Activated naive CD4-positive, alpha-beta T cell treated with anti-CD3 and anti-CD28 coated beads, Interleukin-2, amount 10 ng/mL, durations not matched to agents 7 days and 5 days (primary cell): ENCODE results near the gene FOXA2.
"Not testable (repeated sequence)": the region's sequence is repeated elsewhere in the genome, so short reads cannot be mapped to it uniquely, and the experiment has no call there.

Source experiments
- CTCF ChIA-PET: fragments of 350-600 bp; sonication (Branson Sonifier 250); formaldehyde crosslinking; loops from one replicate; lab custom pipeline; 2021; ENCODE audit warnings: antibody characterized with exemption; lab: Charles Lee
- DNase-seq: peaks from one replicate; pipeline ENCODE4 v3.0.0-alpha.2; 2020
- H3K27ac Mint-ChIP-seq: one replicate; pipeline ENCODE4 v1.8.0; 2021; ENCODE audit warnings: mild to moderate bottlenecking, moderate library complexity, mixed read lengths
- H3K27me3 Mint-ChIP-seq: one replicate; pipeline ENCODE4 v1.8.0; 2021; ENCODE audit warnings: mild to moderate bottlenecking, mixed read lengths
- H3K36me3 Mint-ChIP-seq: one replicate; pipeline ENCODE4 v1.8.0; 2021; ENCODE audit warnings: mixed read lengths
- H3K4me1 Mint-ChIP-seq: one replicate; pipeline ENCODE4 v1.8.0; 2021; ENCODE audit warnings: mixed read lengths
- H3K4me3 Mint-ChIP-seq: one replicate; pipeline ENCODE4 v1.8.0; 2021; ENCODE audit warnings: mild to moderate bottlenecking, moderate library complexity, mixed read lengths
- H3K9me3 Mint-ChIP-seq: one replicate; pipeline ENCODE4 v1.8.0; 2021; ENCODE audit warnings: mixed read lengths

The FOXA2 gene

DNA sequence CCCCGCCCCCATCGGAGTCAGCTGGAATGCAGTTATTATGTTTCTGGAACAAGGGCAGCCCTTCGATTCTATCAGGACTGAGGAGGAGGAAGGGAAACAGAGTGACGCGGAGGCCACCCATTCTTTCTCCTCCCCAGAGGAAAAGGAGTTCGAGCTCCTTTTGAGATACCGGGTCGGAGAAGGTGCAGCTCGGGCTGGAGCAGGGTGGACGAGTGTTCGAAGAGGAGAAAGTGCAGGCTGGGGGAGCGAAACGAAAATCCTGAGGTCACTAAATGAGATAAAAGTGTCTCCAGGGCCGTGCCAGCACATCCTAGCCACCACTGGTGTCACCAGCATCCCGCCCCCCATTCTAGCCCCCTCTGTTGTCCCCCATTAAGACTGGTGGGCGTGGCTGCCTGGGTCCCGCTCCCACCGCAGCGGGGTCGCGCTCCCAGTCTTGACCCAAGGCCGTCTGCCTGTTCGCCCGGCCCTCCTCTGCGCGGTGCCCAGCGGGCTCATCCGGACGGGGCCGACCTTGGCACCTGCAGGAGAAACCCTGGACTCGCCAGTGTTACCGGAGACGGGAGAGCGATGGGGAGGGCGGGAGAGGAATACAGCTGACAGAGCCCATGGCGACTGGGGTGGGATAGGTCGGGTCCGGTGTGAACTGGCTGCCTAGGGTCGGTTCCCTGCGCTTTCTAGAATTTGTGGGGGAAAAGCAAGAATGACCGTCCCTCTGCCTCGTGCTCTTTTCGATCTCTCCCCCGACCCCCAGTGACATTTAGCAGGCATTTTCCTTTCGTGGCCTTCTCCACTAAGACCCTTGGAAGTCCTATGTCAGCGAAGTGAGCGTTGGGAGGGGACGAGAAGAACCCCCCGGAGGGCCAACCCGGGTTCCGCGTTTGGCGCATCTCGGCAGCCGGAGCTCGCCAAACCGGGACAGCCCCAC, 16.2 kb downstream of the FOXA2 start:
- H3K4me1 Mint-ChIP-seq: no peaks in the 10 kb centered on the region
- no peak overlapping the region for H3K27ac Mint-ChIP-seq
- CTCF ChIA-PET: no interaction called here
- H3K9me3 Mint-ChIP-seq: no peaks in the 10 kb centered on the region
- peaks cover 75% of the 10 kb centered on the region for H3K27me3 Mint-ChIP-seq
- DNase-seq: no peak
- no peak overlapping the region for H3K4me3 Mint-ChIP-seq
- H3K36me3 Mint-ChIP-seq: no peaks in the 10 kb centered on the region

DNA sequence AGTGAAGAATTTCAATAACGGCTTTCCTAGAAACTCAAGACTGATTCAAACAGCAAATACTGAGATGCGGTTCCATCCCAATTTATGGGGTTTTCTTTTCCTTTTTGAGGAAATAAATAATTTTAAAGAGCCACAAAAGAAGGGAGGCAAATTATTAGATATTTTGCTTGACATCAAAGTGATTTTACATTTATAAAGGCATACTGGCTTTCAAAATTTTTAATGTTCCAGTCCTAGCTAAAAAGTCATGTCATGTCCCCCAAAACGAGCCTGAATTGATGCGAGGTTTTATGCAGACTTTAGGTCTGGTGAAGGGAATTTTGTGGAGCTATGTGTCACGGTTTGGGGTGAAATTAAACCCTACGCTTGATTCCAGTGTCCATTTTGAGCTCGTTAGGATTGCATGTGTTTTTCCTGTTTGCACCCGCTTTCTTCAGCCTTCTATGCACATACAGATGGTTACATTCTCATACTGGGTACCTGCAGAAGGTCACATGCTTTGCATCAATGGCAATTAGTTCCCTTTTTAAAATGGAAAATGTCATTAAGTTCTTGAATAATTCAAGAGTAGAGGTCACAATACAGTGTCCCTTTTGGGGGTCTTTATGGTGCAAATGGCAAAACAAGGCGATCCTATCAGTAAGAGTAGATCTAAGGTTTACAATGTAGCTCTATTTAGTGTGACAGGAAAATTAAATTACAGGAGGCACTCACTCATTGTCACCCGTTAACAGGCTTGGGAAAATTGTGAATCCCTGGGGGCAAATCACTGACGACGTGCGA, 17.3 kb downstream of the FOXA2 start:
- Mint-ChIP-seq H3K27me3 (peaks cover 72% of the 10 kb centered on the region), H3K27ac (no peak overlapping the region), H3K9me3 (no peaks in the 10 kb centered on the region), H3K36me3 (no peaks in the 10 kb centered on the region), H3K4me1 (no peaks in the 10 kb centered on the region), H3K4me3 (no peak overlapping the region)
- CTCF ChIA-PET: no interaction called here
- DNase-seq: no peak

DNA sequence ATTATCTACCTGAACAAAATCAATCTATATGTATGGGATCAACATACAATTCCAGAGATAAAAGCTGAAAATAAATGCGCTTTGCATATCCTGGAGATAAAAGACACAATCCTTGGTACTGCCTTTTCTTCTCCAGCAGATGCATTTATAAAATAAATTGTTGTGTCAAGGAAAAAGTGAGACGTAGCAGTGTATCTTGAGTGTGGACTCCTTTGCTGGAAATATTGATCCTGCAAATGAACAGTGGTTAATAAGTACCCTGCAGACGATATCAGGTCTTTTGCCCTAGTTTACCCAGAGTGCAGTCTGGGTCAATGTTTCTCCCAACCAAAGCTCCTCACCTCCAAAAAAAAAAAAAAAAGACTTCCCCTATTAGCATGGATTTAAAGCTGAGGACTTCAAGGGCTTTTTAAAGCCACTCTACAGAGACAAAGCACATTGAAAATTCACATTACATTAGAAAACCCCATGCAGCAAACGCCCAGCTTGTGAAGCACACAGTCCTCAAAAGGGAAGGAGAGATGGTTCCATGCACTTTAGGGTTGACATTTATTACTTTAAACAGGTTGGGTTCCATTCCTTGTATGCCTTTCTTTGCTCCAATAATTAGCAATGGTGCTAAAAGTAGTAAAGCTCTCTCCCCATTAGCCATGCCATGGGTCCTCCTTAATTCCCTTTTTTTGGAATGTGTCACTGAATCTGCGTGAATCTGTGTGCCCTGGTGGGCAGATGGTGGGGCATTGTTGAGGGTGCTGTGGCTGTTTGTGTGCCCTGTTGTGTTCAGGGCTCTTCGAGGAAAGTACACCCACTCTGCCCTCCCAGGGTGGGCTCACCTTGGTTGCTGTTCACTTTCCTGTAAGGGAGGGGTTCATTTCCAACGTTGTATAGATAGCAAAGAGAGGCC, 21.1 kb downstream of the FOXA2 start:
- peaks cover 64% of the 10 kb centered on the region for H3K27me3 Mint-ChIP-seq

GRCh38 chr20:22562620-22563019, 21.8 kb downstream of the FOXA2 start:
- Mint-ChIP-seq H3K4me1 (no peaks in the 10 kb centered on the region), H3K9me3 (no peaks in the 10 kb centered on the region), H3K27ac (no peak overlapping the region), H3K27me3 (peaks cover 63% of the 10 kb centered on the region), H3K4me3 (no peak overlapping the region), H3K36me3 (no peaks in the 10 kb centered on the region)
- DNase-seq: no peak
- CTCF ChIA-PET: no interaction called here

More for the DNA sequence above, 21.1 kb downstream of the FOXA2 start:
- CTCF ChIA-PET: no interaction called here
- no peak overlapping the region for H3K27ac Mint-ChIP-seq
- H3K4me3 Mint-ChIP-seq: no peak overlapping the region
- no peaks in the 10 kb centered on the region for H3K4me1 Mint-ChIP-seq
- no peaks in the 10 kb centered on the region for H3K9me3 Mint-ChIP-seq
- H3K36me3 Mint-ChIP-seq: no peaks in the 10 kb centered on the region
- DNase-seq: no peak

GRCh38 chr20:22561965-22562577, 22.3 kb downstream of the FOXA2 start:
- no peaks in the 10 kb centered on the region for H3K4me1 Mint-ChIP-seq
- no peaks in the 10 kb centered on the region for H3K9me3 Mint-ChIP-seq
- H3K27ac Mint-ChIP-seq: no peak overlapping the region
- no peak overlapping the region for H3K4me3 Mint-ChIP-seq
- peaks cover 57% of the 10 kb centered on the region for H3K27me3 Mint-ChIP-seq
- no peak for DNase-seq
- CTCF ChIA-PET: no interaction called here
- H3K36me3 Mint-ChIP-seq: no peaks in the 10 kb centered on the region

GRCh38 chr20:22560817-22561216, 23.6 kb downstream of the FOXA2 start:
- no peak overlapping the region for H3K27ac Mint-ChIP-seq
- CTCF ChIA-PET: no interaction called here
- H3K4me3 Mint-ChIP-seq: no peak overlapping the region
- H3K4me1 Mint-ChIP-seq: no peaks in the 10 kb centered on the region
- no peak for DNase-seq
- no peaks in the 10 kb centered on the region for H3K36me3 Mint-ChIP-seq
- H3K27me3 Mint-ChIP-seq: peaks cover 48% of the 10 kb centered on the region
- H3K9me3 Mint-ChIP-seq: peaks cover 1% of the 10 kb centered on the region

- no peaks in the 10 kb centered on the region for H3K36me3 Mint-ChIP-seq
- H3K4me1 Mint-ChIP-seq: no peaks in the 10 kb centered on the region
- peaks cover 2% of the 10 kb centered on the region for H3K9me3 Mint-ChIP-seq
- CTCF ChIA-PET: no interaction called here
- H3K27me3 Mint-ChIP-seq: peaks cover 48% of the 10 kb centered on the region
- H3K27ac Mint-ChIP-seq: no peak overlapping the region
- H3K4me3 Mint-ChIP-seq: no peak overlapping the region
- no peak for DNase-seq
Observed at GRCh38 chr20:22559711-22560318, 24.6 kb downstream of the FOXA2 start.

- no peaks in the 10 kb centered on the region for H3K4me1 Mint-ChIP-seq
- peaks cover 30% of the 10 kb centered on the region for H3K27me3 Mint-ChIP-seq
- no peaks in the 10 kb centered on the region for H3K36me3 Mint-ChIP-seq
- H3K9me3 Mint-ChIP-seq: peaks cover 6% of the 10 kb centered on the region
- no peak overlapping the region for H3K27ac Mint-ChIP-seq
- no peak for DNase-seq
- no peak overlapping the region for H3K4me3 Mint-ChIP-seq
- CTCF ChIA-PET: no interaction called here
Observed at GRCh38 chr20:22557403-22558276, 26.7 kb downstream of the FOXA2 start.

GRCh38 chr20:22556565-22557056, 27.8 kb downstream of the FOXA2 start:
- Mint-ChIP-seq H3K4me3 (no peak overlapping the region), H3K4me1 (no peaks in the 10 kb centered on the region), H3K36me3 (no peaks in the 10 kb centered on the region), H3K27me3 (peaks cover 19% of the 10 kb centered on the region), H3K9me3 (peaks cover 6% of the 10 kb centered on the region), H3K27ac (no peak overlapping the region)
- DNase-seq: no peak
- CTCF ChIA-PET: no interaction called here

- H3K36me3 Mint-ChIP-seq: no peaks in the 10 kb centered on the region
- H3K9me3 Mint-ChIP-seq: peaks cover 6% of the 10 kb centered on the region
- H3K4me1 Mint-ChIP-seq: no peaks in the 10 kb centered on the region
- CTCF ChIA-PET: no interaction called here
- H3K27ac Mint-ChIP-seq: no peak overlapping the region
- H3K27me3 Mint-ChIP-seq: peaks cover 16% of the 10 kb centered on the region
- DNase-seq: no peak
- H3K4me3 Mint-ChIP-seq: no peak overlapping the region
Observed at GRCh38 chr20:22555791-22556564, 28.4 kb downstream of the FOXA2 start.

GRCh38 chr20:22554391-22554790, 30.0 kb downstream of the FOXA2 start:
- Mint-ChIP-seq H3K36me3 (no peaks in the 10 kb centered on the region), H3K9me3 (peaks cover 6% of the 10 kb centered on the region), H3K4me1 (no peaks in the 10 kb centered on the region), H3K27me3 (peaks cover 11% of the 10 kb centered on the region), H3K27ac (no peak overlapping the region), H3K4me3 (no peak overlapping the region)
- CTCF ChIA-PET: no interaction called here
- no peak for DNase-seq

DNA sequence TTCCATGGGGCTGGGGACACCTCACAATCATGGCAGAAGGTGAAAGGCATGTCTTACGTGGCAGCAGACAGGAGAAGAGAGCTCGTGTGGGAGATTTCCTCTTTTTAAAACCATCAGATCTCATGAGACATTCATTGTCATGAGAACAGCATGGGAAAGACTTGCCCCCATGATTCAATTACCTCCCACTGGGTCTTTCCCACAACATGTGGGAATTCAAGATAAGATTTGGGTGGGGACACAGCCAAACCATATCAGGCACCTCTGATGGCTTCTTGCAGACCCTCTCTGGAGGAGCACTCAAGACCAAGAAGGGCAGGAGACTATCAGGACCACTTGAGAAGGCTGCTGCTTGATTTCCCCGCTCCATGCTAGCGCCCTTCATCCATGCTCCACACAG, 33.9 kb downstream of the FOXA2 start:
- DNase-seq, H3K9me3 Mint-ChIP-seq, H3K4me1 Mint-ChIP-seq, H3K4me3 Mint-ChIP-seq, H3K27me3 Mint-ChIP-seq, H3K36me3 Mint-ChIP-seq, H3K27ac Mint-ChIP-seq, CTCF ChIA-PET: not testable (repeated sequence)
